GM19397 (cell line): ENCODE data around the gene DAPK2.
"Not testable (repeated sequence)": the region's sequence is repeated elsewhere in the genome, so short reads cannot be mapped to it uniquely, and the experiment has no call there.

Experiments used
- ATAC-seq: cut with Tn5 transposase; IDR thresholded peaks from one replicate; pipeline ENCODE4 v1.9.1; 2021; ENCODE audit warnings: mild to moderate bottlenecking, moderate library complexity; ENCODE audit not compliant: unreplicated experiment

DAPK2 gene

DNA sequence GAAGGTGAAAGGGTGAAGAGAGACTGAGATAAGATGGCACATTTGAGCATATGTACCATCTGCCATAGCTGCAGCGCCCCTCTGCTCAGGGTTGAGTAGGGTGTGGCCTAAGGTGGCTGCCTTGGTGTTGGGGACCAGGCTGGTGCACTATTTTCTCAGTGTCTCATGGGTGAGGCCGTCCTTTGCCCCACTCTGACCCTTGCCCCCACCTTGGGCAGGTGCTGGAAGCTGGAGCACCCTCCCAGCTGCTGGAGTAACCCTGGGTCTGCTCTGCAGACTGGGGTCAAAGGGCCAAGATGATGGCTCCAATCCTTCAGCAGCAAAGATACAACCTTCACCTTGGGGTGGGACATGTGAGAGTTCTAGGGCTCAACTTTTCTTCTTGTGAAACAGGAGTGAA is 69.2 kb downstream of the DAPK2 start:
- ATAC-seq, result no peak

DNA sequence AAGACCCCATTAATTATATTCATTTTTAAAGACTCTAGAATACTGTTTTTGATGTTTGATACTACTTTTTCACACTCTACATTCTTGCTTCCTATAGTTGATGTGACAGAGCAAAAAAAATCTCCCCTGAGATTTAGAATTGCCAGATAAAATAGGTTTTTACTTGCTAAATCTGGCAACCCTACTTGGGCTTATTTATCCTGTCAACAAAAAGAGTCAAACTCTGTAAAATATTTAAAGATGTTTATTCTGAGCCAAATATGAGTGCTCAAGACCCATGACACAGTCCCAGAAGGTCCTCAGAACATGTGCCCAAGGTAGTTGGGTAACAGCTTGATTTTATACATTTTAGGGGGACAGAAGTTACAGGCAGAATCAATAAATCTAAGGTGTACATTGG is 72.3 kb downstream of the DAPK2 start:
- ATAC-seq, result no peak

DNA sequence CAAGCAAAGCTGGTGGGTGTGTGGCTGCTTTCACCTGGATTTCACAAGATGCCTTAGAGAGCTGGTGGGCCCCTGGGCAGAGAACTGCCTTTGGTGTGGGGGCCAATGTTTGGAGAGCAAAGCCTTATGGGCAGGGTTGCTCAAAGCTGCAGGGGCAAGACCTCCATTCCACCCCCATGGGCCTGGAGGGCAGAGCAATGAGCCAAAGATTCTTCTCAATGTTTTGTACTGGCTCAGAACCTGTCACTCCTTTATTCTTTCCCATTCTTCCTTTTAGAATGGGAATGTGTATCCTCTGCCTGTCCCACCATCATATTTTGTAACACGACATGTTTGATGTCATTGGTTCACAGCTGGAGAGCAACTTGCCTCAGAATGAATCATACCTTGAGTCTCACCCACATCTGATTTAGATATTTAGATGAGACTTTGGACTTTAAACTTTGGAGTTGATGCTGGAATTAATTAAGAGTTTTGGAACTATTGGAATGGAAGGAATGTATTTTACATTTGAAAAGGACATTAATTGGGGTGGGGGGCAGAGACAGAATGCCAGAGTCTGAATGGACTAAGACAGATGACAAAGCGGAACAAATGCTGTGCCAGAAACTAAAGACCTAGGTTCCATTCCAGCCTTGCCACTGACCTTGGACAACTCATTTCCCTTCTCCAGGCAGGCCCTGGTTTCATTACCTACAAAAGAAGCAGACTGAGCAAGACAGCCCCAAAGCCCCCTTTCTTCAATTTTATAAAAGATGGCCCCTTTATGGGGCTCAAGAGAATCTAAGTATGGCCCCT is 72.9 kb downstream of the DAPK2 start:
- no peak for ATAC-seq

DNA sequence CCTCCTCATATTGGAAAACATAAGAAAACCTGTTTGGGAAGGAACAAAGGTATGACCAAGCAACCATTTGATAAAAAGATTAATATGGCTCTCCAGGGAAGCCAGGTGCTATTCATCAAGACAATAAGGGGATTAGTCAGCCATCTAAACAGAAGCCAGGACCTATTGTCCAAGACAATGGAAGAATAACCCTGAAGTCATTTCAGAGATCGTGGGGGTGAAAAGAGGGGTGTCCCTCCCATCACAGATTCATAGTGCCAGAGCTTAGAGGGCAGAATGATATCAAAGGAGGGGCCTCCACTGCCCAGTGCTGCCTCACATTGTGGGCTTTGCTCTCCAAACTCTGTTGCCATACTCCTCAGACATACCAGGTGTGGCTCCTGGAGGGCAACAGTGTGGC is 73.5 kb downstream of the DAPK2 start:
- no peak for ATAC-seq

DNA sequence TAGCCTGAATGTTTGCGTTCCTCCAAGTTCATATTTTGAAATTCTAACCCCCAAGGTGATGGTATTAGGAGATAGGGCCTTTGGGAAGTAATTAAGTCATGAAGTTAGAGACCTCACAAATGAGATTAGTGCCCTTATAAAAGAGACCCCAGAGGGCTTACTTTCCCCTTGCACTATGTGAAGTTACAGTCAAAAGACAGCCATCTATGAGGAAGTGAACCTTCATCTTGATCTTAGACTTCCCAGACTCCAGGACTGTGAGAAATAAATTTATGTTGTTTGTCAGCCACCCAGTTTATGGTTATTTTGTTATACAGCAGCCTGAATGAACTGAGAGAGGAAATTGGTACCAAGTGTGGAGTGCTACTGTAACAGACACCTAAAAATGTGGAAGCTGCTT is 74.4 kb downstream of the DAPK2 start:
- no peak for ATAC-seq

DNA sequence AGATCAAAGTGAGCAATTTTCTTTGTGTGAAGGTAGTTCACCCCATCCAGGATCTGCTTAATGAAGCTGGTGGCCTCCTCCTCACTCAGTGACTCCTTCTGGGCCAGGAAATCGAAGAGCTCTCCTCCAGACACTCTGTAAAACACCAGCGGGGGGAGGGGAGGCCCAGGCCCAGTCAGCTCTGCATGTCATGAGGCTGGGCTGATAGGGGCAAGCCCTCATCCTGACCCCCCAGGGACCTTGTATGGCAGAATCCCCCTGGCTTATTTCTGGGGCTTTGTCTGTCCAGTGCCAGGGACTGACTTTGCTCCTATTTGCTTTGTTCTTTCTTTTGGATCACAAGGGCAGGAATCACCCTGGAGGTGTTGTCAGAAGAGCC is 74.9 kb downstream of the DAPK2 start:
- peak; percentile 12 for ATAC-seq

DNA sequence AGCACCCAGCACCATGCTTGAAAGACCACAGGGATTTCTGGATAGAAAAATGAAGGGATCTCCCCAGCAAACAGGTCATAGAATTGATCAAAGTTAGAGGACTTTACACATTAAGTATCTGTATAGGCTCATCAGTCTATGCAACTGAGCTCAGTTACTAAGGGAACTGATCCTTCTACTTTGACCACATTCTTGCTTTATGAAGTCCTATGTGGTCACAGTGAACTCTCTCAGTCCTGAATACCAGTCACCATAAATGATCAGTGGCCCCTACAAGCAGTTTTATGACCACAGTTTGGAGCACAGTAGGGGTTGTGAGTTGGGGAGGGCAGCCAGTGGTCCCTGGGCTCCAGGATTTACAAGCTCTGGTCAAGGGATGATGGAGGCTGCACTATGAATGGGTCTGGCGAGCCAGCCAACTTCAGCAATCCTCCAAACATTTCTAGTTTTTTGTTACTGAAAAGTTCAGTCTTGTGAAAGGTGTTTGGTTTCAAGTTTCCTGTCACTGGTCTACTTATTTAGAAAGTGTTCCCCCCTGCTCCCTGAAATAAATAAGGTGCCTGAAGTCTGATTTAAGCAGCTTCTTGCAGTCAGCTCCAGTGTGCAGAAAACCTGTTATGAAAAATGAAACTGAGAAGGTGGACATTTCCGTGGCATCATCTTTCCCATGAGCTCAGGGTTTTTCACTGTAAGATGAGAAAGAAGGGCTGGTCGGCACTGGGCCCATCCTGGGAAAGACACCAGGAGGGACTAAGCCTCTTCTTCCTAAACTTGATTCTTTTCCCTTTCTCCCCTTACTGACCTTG is 75.5 kb downstream of the DAPK2 start:
- ATAC-seq, result peak; percentile 89

DNA sequence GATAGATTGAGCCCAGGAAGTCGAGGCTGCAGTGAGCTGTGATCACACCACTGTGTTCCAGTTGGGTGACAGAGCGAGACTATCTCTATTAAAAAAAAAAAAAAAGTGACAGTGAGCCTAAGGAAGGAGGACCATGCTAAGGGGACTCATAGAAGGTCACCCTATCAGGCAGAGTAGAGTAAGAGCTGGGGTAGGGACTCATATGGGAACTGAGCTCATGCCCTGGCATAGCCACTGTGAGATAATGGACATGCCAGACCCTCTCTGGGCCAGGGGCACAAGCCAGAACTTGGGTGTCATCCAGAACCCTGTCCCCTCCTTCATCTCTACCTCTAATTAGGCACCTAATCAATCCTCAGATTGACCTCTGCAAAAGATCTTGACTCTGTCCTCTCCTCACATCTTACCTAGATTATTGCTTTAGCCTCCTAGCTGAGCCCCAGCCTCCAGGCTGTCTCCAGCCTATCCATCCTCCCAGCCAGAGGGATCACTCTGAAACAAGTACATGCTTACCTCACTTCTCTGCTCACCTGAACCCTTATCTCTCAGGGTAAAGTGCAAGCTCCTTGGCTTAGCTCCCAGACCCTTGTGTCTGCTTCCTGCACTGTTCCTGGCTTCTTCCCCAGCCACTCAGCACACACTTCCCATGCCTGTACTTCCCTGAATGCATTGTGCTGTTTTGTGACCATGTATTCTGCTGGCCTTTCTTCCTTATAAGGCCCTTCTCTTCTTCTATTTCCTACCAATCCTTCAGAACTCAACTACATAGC is 76.4 kb downstream of the DAPK2 start:
- ATAC-seq, result no peak

DNA sequence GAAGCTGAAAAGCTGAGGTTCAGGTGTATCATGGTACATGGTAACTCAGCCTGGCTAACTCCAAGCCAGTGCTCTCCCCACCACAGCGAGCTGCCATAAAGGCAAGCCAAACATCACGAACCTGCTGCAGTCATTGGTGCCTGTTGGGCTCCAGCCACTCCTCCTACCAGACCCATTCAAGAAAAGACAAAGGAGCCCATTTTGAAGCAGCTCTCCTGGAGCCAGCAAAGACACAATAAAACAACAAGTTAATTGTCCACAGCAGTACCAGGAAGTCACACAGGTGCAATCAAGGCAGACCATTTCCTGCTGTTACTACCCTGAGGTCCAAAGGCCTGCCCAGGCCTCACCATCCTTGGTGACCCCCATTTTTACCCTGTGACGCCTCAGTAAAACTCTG is 77.6 kb downstream of the DAPK2 start:
- ATAC-seq, result no peak

DNA sequence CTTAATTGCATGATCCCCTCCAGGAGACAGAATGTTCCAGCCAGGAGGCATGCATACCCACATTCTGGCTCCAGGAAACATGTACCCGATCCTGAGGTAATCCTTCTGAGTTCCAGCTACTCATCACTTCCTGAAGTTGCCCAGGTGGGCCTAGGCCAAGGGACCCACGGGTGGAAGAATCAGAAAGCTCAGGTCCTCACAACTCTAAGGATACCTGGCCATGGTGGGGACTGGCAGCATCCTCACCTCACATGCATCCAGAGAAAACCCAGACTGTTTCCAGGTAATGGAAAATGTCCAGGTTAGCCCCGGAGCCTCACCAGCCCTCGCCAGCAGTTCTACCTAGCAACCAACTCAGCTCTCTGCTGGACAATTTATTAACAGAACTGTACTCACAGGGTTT is 78.2 kb downstream of the DAPK2 start:
- ATAC-seq, result no peak

DNA sequence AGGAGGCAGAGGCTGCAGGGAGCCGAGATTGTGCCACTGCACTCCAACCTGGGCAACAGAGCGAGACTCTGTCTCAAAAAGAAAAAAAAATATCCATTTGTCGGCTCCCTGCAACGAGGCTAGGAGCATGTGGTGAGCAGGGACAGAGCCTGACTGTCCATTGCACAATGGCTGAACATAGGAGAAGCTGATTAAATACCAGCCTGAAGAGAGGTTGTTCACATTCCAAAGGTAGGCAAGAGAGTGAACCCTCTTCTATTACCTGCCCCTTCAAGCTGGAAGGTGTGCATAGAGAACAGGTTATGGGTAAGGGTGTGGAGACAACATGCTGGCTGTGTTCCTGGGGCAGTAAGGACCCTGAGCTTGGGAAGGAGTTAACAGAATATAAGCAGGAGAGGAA is 78.7 kb downstream of the DAPK2 start:
- ATAC-seq, result no peak

DNA sequence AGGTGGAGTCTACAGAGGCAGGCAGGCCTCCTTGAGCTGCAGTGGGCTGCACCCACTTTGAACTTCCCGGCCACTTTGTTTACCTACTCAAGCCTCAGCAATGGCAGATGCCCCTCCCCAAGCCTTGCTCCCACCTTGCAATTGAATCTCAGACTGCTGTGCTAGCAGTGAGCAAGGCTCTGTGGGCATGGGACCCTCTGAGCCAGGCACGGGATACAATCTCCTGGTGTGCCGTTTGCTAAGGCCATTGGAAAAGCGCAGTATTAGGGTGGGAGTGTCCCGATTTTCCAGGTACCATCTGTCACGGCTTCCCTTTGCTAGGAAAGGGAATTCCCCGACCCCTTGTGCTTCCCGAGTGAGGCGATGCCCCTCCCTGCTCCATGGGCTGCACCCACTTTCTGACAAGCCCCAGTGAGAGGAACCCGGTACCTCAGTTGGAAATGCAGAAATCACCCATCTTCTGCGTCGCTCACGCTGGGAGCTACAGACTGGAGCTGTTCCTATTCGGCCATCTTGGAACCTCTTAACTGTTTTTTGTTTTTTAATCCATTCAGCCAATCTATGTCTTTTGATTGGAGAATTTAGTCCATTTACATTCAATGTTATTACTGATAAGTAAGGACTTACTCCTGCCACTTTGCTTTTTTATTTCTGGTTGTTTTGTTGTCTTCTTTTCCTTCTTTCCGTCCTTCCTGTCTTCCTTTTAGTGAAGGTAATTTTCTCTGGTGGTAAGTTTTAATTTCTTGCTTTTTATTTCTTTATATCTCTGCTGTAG is 83.2 kb downstream of the DAPK2 start:
- not testable (repeated sequence) for ATAC-seq

DNA sequence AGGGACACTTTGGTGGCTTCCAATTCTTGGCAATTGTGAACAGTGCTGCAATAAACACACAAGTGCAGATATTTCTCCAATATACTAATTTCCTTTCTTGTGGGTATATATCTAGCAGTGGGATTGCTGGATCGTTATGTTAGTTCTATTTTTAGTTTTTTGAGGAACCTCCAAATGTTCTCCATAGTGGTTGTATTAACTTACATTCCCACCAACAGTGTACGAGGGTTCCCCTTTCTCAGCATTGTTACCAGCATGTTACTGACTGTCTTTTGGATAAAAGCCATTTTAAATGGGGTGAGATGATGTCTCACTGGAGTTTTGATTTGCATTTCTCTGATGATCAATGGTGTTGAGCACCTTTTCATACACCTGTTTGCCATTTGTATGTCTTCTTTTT is 92.8 kb downstream of the DAPK2 start:
- no peak for ATAC-seq

DNA sequence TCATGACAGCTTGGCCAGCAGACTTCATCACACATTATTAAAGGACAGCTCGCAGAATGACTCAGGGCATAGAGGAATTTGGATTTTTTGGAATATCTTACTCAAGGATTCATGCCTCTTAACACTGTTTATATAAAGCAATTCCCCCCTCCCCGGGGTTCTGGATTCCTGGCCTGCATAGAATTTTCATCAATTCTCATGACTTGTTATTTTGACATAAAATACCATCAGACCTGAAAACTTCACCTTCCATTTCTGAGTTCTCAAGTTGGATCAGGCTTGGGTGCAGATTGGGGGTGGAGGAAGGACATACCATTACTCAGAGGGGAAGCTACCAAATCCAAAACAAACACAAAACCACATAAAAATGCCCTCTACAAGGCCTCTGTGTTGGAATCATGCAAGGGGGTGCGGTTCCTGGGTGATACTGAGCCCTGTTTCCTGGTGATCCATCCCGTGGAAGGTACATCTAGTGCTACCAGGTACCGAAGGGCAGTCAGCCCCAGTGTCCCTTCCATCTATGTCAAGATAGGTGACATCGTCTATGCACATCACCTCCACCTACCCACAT is 95.3 kb downstream of the DAPK2 start:
- ATAC-seq, result no peak

DNA sequence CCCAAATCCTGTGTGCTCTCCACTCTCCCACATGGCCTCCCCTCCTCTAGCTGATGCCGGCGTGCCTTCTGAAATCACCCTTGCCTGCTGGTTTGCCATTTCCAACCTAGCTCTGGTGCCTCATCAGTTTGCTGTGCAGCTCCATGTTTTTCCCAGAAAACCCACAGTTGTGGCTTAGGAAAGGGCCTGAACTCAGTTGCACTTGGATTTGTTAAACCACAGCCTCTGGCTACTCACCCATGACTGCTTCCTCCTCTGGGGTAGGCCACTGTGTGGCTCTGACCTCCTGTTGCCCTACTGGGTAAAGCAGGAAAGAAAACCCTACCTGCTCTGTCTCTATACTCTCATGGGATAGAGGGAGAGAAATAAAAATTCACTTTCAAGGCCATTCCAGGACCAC is 97.3 kb downstream of the DAPK2 start:
- ATAC-seq, result no peak

DNA sequence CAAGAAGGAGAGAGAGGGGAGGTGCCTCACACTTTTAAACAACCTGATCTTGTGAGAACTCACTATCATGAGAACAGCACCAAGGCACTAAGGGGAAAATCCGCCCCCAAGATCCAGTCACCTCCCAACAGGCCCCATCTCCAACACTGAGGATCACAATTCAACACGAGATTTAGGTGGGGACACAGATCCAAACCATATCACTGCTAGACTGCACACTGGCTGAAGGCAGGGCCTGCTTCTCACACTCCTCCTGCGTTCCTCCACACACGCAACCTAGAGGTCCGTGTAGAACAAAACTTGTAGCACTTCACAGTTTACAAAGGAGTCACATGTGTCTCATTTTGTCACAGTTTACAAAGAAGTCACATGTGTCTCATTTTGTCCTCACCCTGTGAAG is 97.8 kb downstream of the DAPK2 start:
- no peak for ATAC-seq

DNA sequence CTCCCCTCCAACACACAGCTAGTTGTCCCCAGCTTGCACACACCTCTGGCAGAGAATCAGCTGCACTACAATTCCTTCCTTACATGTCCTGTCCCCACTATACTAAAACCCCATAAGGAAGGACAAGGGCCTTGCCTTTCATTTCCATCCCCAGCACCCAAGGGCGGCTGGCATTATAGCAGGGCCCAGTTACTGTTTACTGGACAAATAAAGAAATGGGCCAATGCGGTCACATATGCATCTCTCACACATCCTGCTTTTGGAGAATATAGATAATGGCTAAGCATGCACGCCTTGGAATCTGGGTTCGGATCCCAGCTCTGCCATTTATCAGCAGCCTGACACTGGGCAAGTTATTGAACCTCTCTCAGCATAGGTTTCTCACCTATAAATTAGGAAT is 99.1 kb downstream of the DAPK2 start:
- no peak for ATAC-seq

DNA sequence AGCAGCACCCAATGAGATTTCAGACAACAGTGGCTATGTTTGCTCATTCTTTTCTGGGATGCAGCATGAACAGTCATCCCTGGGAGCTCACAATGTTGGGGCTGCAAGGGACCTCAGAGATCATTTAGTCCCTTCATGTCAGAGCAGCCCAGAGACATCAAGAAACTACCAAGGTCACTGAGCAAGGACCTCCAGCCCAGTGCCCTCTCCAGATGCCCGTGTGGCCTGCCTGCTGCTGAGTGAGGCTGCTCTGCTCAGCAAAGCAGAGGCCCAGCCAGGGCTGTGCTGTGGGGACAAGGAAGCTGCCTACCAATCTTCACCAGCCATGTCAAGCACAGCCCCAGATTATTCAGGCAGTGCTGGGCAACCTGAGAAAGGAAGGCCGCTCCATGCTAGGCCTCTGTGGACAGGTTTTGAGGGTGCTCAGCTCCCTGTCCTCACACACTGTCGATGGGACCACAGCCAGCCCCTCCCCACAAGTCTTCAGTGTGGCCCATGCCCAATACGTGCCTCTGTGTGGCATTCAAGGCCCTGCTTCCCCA is 99.7 kb downstream of the DAPK2 start:
- no peak for ATAC-seq

DNA sequence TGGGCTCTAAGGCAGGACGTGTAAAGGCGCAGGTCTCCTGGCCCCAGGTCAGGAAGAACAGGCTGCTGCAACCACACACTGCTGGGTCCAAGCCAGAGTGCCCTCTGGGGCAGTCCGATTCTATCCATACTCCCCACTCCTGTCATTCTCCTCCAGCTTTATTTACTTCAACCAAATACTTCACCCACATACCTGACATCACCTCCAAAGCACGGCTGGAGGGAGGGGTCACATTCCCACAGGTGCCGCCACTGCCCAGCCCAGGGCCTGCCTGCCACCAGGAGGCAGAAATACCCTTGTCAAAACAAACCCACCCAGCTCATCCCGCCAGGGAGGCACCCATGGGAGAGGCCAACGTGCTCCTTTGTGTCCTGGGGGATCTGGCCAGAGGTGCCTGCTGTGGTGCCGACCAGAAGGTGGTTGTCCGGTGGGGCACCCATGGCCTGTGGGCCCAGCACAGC is 100.4 kb downstream of the DAPK2 start:
- ATAC-seq, result no peak
